Measurements from ENCODE around the gene GNA15. TPM values are rescaled to one million over a fixed set of nuclear protein-coding genes. Genes with fewer than 3 reads are reported as not detected.
"Not testable (repeated sequence)": the region's sequence is repeated elsewhere in the genome, so short reads cannot be mapped to it uniquely, and the experiment has no call there.

The GNA15 gene
- total RNA-seq, 1 experiment from 2014 or later = 6.2 TPM

DNA sequence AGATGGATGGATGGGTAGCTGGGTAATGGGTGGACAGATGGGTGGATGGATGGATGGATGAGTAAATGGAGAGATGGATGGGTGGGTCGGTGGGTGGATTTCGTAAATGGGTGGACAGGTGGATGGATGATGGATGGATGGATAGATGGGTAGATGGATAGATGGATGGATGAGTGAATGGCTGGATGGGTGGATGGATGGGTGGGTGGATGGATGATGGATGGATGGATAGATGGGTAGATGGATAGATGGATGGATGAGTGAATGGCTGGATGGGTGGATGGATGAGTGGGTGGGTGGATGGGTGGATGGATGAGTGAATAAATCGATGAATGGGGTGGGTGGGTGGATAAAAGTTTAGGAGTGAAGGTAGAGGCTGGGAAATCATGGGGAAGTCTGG is 18.6 kb downstream of the GNA15 start:
- CTCF ChIA-PET; DNase-seq (ENCODE audit: low read depth, low spot score); intact Hi-C loops (cut with micrococcal nuclease; ENCODE audit: unreplicated experiment); POLR2A ChIA-PET; H3K9me3 ChIP-seq (ENCODE audit: control insufficient read depth, insufficient read depth, low read depth, low read length); BruUV-seq (replicated peaks); H3K27me3 ChIP-seq (ENCODE audit: control insufficient read depth, insufficient read depth, low read length); in situ Hi-C loops (cut with HindIII; ENCODE audit: low pct_unique_long_range_greater_than_20kb, low sequenced_read_pairs); H3K4me1 ChIP-seq (ENCODE audit: control insufficient read depth, insufficient read depth, low read length); H3K4me3 ChIP-seq (ENCODE audit: low read depth in 2 of 2, low read length in 2 of 2); ATAC-seq; H3K27ac ChIP-seq (ENCODE audit: low read length); H3K36me3 ChIP-seq (ENCODE audit: control insufficient read depth, insufficient read depth, low read length): not testable (repeated sequence)

DNA sequence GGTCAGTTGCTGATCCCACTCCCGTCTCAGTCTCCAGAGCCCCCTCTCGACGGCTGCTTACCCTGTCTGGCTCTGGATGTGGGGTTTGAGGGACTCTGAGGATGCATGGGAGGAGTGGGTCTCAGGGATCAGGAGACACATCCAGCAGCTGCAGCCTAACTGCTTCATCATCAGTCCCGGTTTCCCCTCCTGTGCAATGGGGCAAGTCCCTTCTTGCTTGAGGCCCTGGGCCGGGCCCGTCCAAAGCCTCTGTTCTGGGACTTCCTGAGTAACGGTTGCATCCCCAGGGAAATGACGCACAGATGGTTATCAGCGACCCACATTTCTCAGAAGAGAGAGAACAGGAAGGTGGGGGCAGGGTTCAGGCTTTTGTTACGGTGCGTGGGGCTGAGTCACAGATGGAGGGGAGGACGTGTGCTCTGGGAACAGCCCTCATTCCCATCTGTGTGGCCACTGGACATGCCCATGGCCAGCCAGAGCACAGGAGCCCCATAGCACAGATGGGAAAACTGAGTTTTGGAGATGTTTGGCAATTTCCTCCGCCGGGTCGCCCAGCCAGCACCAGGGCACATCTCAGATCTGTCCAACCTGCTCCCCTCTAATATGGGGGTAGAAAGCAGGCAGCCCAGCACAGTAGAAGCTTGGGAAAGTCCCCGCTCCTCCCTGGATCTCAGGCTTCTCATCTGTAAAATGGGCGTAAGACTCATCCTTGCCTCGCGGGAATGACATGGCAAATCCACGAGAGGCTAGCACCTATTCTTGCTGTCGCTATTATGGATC is 19.3 kb downstream of the GNA15 start:
- Histone ChIP-seq H3K27me3 (ENCODE audit: control insufficient read depth, insufficient read depth, low read length) (no peaks in the 10 kb centered on the region), H3K4me1 (ENCODE audit: control insufficient read depth, insufficient read depth, low read length) (peaks cover 6% of the 10 kb centered on the region), H3K27ac (ENCODE audit: low read length) (peak overlapping the region; percentile 51; the same call in 1 of the 2 replicates), H3K36me3 (ENCODE audit: control insufficient read depth, insufficient read depth, low read length) (no peaks in the 10 kb centered on the region), H3K9me3 (ENCODE audit: control insufficient read depth, insufficient read depth, low read depth, low read length) (no peaks in the 10 kb centered on the region), H3K4me3 (ENCODE audit: low read depth in 2 of 2, low read length in 2 of 2) (no peak overlapping the region)
- TF ChIP-seq SIN3A (IDR thresholded peaks at IDR 0.05; ENCODE audit: borderline replicate concordance, insufficient read depth, low read depth, low read length) (no peak), POLR2AphosphoS5 (IDR thresholded peaks at IDR 0.05; ENCODE audit: low read depth, low read length) (no peak), TCF7L2 (IDR thresholded peaks at IDR 0.05; ENCODE audit: low read depth, low read length) (no peak)
- TF ChIP-seq, protein P1, sequence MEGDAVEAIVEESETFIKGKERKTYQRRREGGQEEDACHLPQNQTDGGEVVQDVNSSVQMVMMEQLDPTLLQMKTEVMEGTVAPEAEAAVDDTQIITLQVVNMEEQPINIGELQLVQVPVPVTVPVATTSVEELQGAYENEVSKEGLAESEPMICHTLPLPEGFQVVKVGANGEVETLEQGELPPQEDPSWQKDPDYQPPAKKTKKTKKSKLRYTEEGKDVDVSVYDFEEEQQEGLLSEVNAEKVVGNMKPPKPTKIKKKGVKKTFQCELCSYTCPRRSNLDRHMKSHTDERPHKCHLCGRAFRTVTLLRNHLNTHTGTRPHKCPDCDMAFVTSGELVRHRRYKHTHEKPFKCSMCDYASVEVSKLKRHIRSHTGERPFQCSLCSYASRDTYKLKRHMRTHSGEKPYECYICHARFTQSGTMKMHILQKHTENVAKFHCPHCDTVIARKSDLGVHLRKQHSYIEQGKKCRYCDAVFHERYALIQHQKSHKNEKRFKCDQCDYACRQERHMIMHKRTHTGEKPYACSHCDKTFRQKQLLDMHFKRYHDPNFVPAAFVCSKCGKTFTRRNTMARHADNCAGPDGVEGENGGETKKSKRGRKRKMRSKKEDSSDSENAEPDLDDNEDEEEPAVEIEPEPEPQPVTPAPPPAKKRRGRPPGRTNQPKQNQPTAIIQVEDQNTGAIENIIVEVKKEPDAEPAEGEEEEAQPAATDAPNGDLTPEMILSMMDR (IDR thresholded peaks at IDR 0.05) = no peak
- TF ChIP-seq, protein P2, sequence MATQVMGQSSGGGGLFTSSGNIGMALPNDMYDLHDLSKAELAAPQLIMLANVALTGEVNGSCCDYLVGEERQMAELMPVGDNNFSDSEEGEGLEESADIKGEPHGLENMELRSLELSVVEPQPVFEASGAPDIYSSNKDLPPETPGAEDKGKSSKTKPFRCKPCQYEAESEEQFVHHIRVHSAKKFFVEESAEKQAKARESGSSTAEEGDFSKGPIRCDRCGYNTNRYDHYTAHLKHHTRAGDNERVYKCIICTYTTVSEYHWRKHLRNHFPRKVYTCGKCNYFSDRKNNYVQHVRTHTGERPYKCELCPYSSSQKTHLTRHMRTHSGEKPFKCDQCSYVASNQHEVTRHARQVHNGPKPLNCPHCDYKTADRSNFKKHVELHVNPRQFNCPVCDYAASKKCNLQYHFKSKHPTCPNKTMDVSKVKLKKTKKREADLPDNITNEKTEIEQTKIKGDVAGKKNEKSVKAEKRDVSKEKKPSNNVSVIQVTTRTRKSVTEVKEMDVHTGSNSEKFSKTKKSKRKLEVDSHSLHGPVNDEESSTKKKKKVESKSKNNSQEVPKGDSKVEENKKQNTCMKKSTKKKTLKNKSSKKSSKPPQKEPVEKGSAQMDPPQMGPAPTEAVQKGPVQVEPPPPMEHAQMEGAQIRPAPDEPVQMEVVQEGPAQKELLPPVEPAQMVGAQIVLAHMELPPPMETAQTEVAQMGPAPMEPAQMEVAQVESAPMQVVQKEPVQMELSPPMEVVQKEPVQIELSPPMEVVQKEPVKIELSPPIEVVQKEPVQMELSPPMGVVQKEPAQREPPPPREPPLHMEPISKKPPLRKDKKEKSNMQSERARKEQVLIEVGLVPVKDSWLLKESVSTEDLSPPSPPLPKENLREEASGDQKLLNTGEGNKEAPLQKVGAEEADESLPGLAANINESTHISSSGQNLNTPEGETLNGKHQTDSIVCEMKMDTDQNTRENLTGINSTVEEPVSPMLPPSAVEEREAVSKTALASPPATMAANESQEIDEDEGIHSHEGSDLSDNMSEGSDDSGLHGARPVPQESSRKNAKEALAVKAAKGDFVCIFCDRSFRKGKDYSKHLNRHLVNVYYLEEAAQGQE (IDR thresholded peaks at IDR 0.05; ENCODE audit: insufficient read depth in 1 of 2, low read depth in 2 of 2, low read length in 1 of 2) = no peak
- ATAC-seq (peak; percentile 95), DNase-seq (ENCODE audit: low read depth, low spot score) (no peak)
- in situ Hi-C loops (cut with HindIII; ENCODE audit: low pct_unique_long_range_greater_than_20kb, low sequenced_read_pairs) = no loop called here
- intact Hi-C loops (cut with micrococcal nuclease; ENCODE audit: unreplicated experiment) = no loop called here
- BruUV-seq (replicated peaks) = no TSS peak
- ChIA-PET POLR2A (no interaction called here), CTCF (no interaction called here)

DNA sequence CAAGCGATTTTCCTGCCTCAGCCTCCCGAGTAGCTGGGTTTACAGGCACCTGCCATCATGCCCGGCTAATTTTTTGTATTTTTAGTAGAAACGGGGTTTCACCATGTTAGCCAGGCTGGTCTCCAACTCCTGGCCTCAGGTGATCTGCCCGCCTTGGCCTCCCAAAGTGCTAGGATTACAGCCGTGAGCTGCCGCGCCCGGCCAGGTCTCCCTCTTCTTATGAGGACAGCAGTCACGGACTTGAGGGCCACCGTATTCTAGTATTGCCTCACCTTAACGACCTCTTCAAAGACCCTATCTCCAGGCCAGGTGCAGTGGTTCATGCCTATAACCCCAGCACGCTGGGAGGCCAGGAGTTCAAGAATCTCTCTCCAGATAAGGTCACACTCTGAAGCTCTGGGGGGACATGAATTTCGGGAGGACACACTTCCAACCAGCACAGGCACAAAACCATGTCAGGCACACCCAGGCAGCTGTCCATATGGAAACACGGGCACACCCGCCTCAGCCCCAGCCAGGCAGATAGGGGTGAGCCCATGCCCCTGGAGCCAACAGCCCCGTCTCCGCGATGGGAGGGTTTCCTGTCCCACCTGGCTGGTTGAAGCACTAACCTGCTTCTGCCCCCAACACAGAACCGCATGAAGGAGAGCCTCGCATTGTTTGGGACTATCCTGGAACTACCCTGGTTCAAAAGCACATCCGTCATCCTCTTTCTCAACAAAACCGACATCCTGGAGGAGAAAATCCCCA is 21.4 kb downstream of the GNA15 start:
- no peak for DNase-seq (ENCODE audit: low read depth, low spot score)
- intact Hi-C loops (cut with micrococcal nuclease; ENCODE audit: unreplicated experiment) = no loop called here
- CTCF ChIA-PET = no interaction called here
- H3K4me3 ChIP-seq (ENCODE audit: low read depth in 2 of 2, low read length in 2 of 2) = no peak overlapping the region
- POLR2A ChIA-PET = no interaction called here
- H3K36me3 ChIP-seq (ENCODE audit: control insufficient read depth, insufficient read depth, low read length) = no peaks in the 10 kb centered on the region
- in situ Hi-C loops (cut with HindIII; ENCODE audit: low pct_unique_long_range_greater_than_20kb, low sequenced_read_pairs) = no loop called here
- H3K4me1 ChIP-seq (ENCODE audit: control insufficient read depth, insufficient read depth, low read length) = peaks cover 6% of the 10 kb centered on the region
- no peak for ATAC-seq
- BruUV-seq (replicated peaks) = no TSS peak
- no peaks in the 10 kb centered on the region for H3K9me3 ChIP-seq (ENCODE audit: control insufficient read depth, insufficient read depth, low read depth, low read length)
- H3K27ac ChIP-seq (ENCODE audit: low read length) = no peak overlapping the region
- TF ChIP-seq SIN3A (IDR thresholded peaks at IDR 0.05; ENCODE audit: borderline replicate concordance, insufficient read depth, low read depth, low read length) = no peak
- no peak for TF ChIP-seq TCF7L2 (IDR thresholded peaks at IDR 0.05; ENCODE audit: low read depth, low read length)
- no peak for TF ChIP-seq POLR2AphosphoS5 (IDR thresholded peaks at IDR 0.05; ENCODE audit: low read depth, low read length)
- TF ChIP-seq, protein P1 (IDR thresholded peaks at IDR 0.05) = no peak
- TF ChIP-seq, protein P2 (IDR thresholded peaks at IDR 0.05; ENCODE audit: insufficient read depth in 1 of 2, low read depth in 2 of 2, low read length in 1 of 2) = no peak
- H3K27me3 ChIP-seq (ENCODE audit: control insufficient read depth, insufficient read depth, low read length) = no peaks in the 10 kb centered on the region
